HEK293T (cell line): ENCODE results near the gene FEM1B.

ENCODE experiments used
- BHLHE40 ChIP-seq: fragments of 450-650 bp; IDR thresholded peaks from 2 replicates; pipeline ENCODE4 v1.6.1; 2016; ENCODE audit warnings: mild to moderate bottlenecking, moderate library complexity, borderline replicate concordance
- FOXA1 ChIP-seq: fragments of 450-650 bp; IDR thresholded peaks from 2 replicates; pipeline ENCODE4 v1.6.1; 2016; ENCODE audit warnings: mild to moderate bottlenecking
- FOXK2 ChIP-seq: fragments of 450-650 bp; IDR thresholded peaks from 2 replicates; pipeline ENCODE4 v1.6.1; 2016; ENCODE audit warnings: mild to moderate bottlenecking
- SP1 ChIP-seq: fragments of 450-650 bp; IDR thresholded peaks from 2 replicates; pipeline ENCODE4 v1.6.1; 2017
- SUZ12 ChIP-seq: fragments of 450-650 bp; IDR thresholded peaks from 2 replicates; pipeline ENCODE4 v1.6.1; 2016; ENCODE audit warnings: mild to moderate bottlenecking
- TARDBP ChIP-seq: fragments of 450-650 bp; IDR thresholded peaks from 2 replicates; pipeline ENCODE4 v1.6.1; 2016
- ZNF384 ChIP-seq: fragments of 450-650 bp; IDR thresholded peaks from 2 replicates; pipeline ENCODE4 v1.6.1; 2016

GRCh38 chr15:68259883-68260282, 17.7 kb upstream of the FEM1B start:
- no peak for TF ChIP-seq TARDBP
- TF ChIP-seq FOXA1 = no peak
- TF ChIP-seq BHLHE40 = no peak
- TF ChIP-seq SUZ12 = no peak
- TF ChIP-seq SP1 = no peak
- TF ChIP-seq FOXK2 = no peak
- no peak for TF ChIP-seq ZNF384
